ENCODE data around the gene PTPRH. TPM values are rescaled to one million over a fixed set of nuclear protein-coding genes. Genes with fewer than 3 reads are reported as not detected.

Gene PTPRH
- total and polyA plus RNA-seq, 9 of the 15 experiments (the other 6 are each of a cell fraction or from before 2014, with no cell fraction given), result 0.87 to 34.3 (median 22.7) TPM

DNA sequence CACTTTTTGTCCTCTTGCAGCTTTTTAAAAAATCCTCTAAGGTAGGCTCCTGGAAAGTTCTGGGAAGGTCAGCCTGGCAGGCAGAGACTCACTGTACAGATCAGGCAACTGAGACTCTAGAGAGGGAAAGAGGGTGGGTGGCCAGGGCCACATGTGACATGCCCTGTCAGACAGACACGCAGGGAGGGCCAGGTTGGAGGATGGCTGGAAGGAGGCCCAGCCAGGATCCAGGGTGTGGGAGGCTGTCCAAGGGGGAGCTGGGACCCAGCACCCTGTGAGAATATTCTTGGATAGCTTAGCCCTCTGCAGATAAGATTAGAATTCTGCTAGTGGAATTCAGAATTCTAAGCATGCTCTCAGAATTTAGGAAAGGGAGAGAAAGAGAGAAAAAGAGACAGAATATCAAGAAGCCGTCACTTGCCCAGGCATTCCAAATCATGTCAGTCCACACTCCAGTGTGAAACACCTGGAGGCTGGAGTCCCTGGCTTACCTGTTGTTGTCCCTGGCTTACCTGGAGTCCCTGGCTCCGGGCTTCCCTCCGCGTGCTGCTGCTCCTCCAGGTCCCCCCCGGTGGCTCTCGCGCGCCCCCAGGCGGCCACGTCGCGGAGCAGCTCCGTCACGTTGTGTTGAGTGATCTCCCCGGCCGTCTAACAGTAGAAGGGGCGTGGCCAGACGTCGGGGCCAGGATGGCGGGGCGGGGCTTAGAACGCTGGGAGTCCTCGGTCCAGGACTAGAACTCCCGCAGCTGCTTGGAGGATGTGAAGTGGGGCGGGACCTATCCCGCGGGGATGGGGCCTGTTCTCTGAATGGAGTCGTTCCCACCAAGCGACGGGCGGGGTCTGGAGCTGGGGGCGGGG is 48.9 kb downstream of the PTPRH start:
- Histone ChIP-seq H3K9me1 (ENCODE audit: control insufficient read depth, insufficient read depth, low read length) (no peaks in the 10 kb centered on the region), H3K36me3 (ENCODE audit: control insufficient read depth, insufficient read depth, low read length) (0 out of 3 replicates have a peak, but pooled peaks cover 3% of the 10 kb centered on the region), H3K4me1 (replicated peaks in 1 of 2; ENCODE audit: control insufficient read depth in 2 of 2, insufficient read depth in 2 of 2, low read length in 2 of 2) (peaks cover 34 to 69% of the 10 kb centered on the region in 2 experiments), H3K4me3 (peak overlapping the region; percentile 42), H3K79me2 (ENCODE audit: control insufficient read depth, insufficient read depth, low read length) (peaks cover 14% of the 10 kb centered on the region), H4K20me1 (replicated peaks; ENCODE audit: control insufficient read depth, insufficient read depth, low read length) (no peaks in the 10 kb centered on the region), H3K27me3 (ENCODE audit: control insufficient read depth in 2 of 2, insufficient read depth in 2 of 2, low read length in 2 of 2) (no peaks in the 10 kb centered on the region), H3K9me3 (replicated peaks; ENCODE audit: control insufficient read depth, insufficient read depth, low read depth, low read length) (no peaks in the 10 kb centered on the region), H2AFZ (ENCODE audit: low read depth, low read length) (peak overlapping the region; percentile 79), H3K27ac (ENCODE audit: extremely low read depth, low read depth, low read length) (peak overlapping the region; percentile 66), H3K4me2 (ENCODE audit: insufficient read depth, low read length) (peak overlapping the region; percentile 79), H3K9ac (ENCODE audit: insufficient read depth in 1 of 2, low read depth in 2 of 2, low read length in 2 of 2) (peak overlapping the region; percentile 67 to 90)
- peak; percentile 92 to 98 (median 92) for DNase-seq (ENCODE audit: extremely low read depth in 1 of 4, low spot score in 3 of 4)
- intact Hi-C loops (cut with micrococcal nuclease), result no loop called here
- under 1% methylated on average over 26 of the region's 33 CpGs for WGBS (ENCODE audit: insufficient coverage, low coverage, missing lambda C conversion rate)
- ChIA-PET CTCF (ENCODE audit: low intra/inter-chr PET ratio) (interaction anchor here (0.6 to 1.9 kb wide), 5 partner anchors 15 to 274 kb away, joined by 3 to 20 read pairs (median 6); no protein-coding TSS in a partner anchor), POLR2A (interaction anchor here (0.6 to 2.9 kb wide), 15 partner anchors 13 to 935 kb away, joined by 3 to 13 read pairs (median 4); partner anchors contain the start of genes KMT5C, RDH13 and UBE2S)
- no TSS peak for BruUV-seq (replicated peaks)
- peak; percentile 96 for FAIRE-seq
- peak; percentile 75 for ATAC-seq
- in situ Hi-C loops (cut with MboI), result loop anchor here (25.0 kb wide), 1 partner anchor 977 kb away; the partner anchor contains the start of gene ZNF444
- TF ChIP-seq KAT2B (IDR thresholded peaks at IDR 0.05; ENCODE audit: low read depth, low read length) (no peak), ZNF224 (CRISPR knock-in tag; IDR thresholded peaks at IDR 0.05) (no peak), KAT7 (CRISPR knock-in tag; IDR thresholded peaks at IDR 0.05; ENCODE audit: borderline replicate concordance) (0 out of 2 replicates have a peak, but pooled peaks have one; percentile 52), EP300 (IDR thresholded peaks at IDR 0.05; ENCODE audit: low read length) (peak; percentile 32; the same call in 1 of the 2 replicates), ELF2 (CRISPR knock-in tag; IDR thresholded peaks at IDR 0.05) (no peak), GABPB1 (CRISPR knock-in tag; IDR thresholded peaks at IDR 0.05) (peak; percentile 84), RFX1 (IDR thresholded peaks at IDR 0.05) (no peak), MCM5 (IDR thresholded peaks at IDR 0.05; ENCODE audit: low read depth) (no peak), MCM3 (IDR thresholded peaks at IDR 0.05) (no peak), GTF2A2 (tag; IDR thresholded peaks at IDR 0.05) (no peak), CHD2 (IDR thresholded peaks at IDR 0.05; ENCODE audit: low read depth, low read length) (no peak), JUN (IDR thresholded peaks at IDR 0.05; ENCODE audit: borderline replicate concordance, low read depth, low read length) (peak; percentile 46; the same call in 1 of the 2 replicates), JUN (CRISPR knock-in tag; IDR thresholded peaks at IDR 0.05; ENCODE audit: borderline replicate concordance) (no peak), CEBPB (tag; IDR thresholded peaks at IDR 0.05) (no peak)
- TF ChIP-seq, protein P1, sequence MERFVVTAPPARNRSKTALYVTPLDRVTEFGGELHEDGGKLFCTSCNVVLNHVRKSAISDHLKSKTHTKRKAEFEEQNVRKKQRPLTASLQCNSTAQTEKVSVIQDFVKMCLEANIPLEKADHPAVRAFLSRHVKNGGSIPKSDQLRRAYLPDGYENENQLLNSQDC (CRISPR knock-in tag; IDR thresholded peaks at IDR 0.05), result no peak
- TF ChIP-seq, protein P2, sequence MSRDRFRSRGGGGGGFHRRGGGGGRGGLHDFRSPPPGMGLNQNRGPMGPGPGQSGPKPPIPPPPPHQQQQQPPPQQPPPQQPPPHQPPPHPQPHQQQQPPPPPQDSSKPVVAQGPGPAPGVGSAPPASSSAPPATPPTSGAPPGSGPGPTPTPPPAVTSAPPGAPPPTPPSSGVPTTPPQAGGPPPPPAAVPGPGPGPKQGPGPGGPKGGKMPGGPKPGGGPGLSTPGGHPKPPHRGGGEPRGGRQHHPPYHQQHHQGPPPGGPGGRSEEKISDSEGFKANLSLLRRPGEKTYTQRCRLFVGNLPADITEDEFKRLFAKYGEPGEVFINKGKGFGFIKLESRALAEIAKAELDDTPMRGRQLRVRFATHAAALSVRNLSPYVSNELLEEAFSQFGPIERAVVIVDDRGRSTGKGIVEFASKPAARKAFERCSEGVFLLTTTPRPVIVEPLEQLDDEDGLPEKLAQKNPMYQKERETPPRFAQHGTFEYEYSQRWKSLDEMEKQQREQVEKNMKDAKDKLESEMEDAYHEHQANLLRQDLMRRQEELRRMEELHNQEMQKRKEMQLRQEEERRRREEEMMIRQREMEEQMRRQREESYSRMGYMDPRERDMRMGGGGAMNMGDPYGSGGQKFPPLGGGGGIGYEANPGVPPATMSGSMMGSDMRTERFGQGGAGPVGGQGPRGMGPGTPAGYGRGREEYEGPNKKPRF (IDR thresholded peaks at IDR 0.05; ENCODE audit: low read depth, low read length), result no peak
- TF ChIP-seq, protein P3, sequence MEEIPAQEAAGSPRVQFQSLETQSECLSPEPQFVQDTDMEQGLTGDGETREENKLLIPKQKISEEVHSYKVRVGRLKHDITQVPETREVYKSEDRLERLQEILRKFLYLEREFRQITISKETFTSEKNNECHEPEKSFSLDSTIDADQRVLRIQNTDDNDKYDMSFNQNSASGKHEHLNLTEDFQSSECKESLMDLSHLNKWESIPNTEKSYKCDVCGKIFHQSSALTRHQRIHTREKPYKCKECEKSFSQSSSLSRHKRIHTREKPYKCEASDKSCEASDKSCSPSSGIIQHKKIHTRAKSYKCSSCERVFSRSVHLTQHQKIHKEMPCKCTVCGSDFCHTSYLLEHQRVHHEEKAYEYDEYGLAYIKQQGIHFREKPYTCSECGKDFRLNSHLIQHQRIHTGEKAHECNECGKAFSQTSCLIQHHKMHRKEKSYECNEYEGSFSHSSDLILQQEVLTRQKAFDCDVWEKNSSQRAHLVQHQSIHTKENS (CRISPR knock-in tag; IDR thresholded peaks at IDR 0.05), result no peak
- TF ChIP-seq, protein P4, sequence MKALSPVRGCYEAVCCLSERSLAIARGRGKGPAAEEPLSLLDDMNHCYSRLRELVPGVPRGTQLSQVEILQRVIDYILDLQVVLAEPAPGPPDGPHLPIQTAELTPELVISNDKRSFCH (CRISPR knock-in tag; IDR thresholded peaks at IDR 0.05), result no peak
- TF ChIP-seq, protein P4 (tag; IDR thresholded peaks at IDR 0.05), result no peak

Data from K562 (cell line).